GM18870 (cell line): ENCODE results near the gene SAPCD2.

Source experiments
- ATAC-seq: cut with Tn5 transposase; IDR thresholded peaks from one replicate; pipeline ENCODE4 v1.9.1; 2021; ENCODE audit warnings: moderate library complexity; ENCODE audit not compliant: unreplicated experiment

SAPCD2 gene

DNA sequence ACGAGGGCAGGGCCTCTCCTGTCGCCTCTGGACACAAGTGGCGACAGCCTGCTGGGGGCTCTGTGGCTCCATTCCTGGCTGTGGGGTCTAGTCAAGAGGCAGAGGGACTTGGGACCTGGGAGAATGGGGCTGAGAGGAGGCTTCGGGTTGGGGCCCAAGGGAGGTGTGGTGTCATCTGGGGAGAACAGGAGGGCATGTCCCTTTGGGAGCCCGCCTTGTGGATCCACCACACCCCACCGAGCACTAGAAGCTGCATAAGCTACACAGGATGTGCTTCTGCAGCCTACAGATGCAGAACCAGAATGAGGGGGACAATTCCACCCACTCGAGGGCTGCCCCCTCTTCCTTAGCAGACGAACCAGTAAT, 12.6 kb upstream of the SAPCD2 start:
- ATAC-seq, result no peak

DNA sequence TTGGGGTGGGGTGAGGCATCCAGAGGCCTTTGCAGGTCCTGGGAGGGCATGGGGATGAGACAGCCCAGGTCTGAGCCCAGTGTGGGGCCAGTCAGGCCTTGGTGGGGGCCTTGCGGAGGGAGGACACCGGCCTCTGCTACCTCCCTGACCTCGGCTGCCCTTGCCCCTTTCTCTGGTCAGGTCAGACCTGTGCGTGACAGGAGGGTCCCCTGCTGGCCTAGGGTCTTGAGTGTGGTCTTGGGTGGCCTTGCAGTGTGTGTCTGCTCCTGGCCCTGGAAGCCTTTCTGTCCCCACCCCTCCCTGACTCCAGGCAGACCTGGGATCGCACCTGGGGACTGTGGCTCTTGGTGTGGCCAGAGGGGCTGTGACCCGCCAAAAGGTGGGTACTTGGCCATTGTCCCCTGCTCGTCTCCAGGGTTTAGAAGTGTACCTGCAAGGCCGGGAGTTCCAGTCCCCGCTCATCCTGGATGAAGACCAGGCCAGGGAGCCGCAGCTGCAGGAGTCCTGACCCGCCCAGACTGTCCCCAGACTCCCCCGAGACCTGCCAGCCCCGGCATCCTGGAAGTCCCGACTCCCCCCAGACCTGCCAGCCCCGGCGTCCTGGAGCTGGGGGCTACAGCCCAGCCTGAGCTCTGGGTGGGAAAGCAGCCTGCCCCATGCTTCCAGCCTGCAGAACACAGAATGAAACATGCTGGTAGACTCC, 12.0 kb upstream of the SAPCD2 start:
- ATAC-seq, result no peak

DNA sequence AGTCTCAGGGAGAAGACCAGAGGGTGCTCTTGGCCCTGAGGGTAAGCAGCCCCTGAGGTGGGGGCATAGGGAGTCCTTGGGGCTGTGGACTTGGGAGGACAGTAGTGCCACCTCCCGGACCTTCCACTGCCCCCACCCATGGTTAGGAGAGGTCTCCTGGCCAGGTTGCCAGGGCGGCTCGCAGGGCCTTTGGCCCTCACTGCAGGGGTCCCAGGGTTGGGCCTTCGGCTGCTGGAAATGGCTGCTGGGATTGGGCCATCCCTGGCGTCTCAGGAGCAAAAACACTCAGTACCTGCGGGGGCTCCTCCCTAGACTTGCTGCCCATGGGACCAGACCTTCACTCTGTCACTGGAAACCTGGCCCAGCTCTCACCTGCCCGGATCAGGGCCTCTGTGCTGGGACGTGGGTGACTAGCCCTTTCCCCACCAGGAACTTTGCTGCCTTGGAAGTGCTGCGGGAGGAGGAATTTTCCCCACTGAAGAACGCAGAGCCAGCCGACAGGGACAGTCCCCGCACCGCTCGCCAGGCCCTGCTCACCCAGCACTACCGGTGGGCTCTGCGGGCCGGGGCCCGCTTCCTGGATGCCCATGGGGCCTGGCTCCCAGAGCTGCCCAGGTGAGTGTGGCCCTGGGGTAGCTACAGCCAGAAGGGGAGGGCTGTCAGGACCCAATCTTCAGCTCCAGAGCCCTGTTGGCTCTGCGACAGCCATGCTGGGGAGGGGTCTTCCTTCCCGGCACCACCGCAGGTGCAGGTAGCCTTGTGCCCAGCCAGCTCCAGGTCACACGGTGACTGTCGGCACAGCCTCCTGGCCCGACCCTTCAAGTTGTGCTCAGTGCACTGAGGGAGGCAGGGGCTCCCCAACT, 10.1 kb upstream of the SAPCD2 start:
- no peak for ATAC-seq

DNA sequence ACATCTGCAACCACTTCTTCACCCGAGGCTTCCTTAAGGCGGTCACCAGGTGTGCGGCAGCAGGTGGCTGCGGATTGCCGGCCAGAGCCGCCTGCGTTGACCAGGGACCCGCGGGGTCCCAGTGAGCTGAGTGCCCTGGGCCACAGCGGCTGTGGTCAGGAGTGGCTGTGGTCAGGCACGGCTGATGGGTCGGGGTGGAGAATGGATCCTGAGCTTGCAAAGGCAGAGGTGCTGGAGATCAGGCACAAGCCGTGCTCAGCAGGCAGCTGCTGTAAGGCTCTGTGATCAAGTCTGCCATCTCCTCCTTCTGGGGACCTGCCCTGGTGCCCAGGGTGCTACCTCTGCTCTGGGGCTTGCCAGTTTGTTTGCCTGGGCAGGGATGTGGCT, 9.0 kb upstream of the SAPCD2 start:
- ATAC-seq, result no peak

DNA sequence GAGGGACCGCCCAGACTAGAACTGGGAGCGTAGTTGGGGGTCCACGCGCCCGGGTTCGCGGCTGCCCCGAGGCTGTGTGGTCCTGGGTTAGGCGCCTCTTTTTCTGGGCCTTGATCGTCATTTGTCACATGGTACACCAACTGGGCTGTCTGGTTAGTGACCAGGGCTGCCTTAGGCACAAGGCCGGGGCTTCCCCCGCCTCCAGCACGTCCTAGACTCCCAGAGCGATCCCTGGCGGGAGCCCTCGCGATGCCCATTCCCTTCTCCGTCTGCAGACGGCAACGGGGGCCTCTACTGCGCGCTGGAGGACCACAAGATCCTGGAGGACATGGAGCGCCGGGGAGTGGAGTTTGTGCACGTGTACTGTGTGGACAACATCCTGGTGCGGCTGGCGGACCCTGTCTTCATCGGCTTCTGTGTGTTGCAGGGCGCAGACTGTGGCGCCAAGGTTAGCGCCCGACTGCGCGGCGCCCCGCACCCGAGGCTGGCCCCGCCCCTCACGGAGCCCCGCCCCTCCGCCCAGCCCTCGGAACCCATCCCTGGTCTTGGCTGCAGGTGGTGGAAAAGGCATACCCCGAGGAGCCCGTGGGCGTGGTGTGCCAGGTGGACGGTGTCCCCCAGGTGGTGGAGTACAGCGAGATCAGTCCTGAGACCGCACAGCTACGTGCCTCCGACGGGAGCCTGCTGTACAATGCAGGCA, 8.5 kb upstream of the SAPCD2 start:
- no peak for ATAC-seq

DNA sequence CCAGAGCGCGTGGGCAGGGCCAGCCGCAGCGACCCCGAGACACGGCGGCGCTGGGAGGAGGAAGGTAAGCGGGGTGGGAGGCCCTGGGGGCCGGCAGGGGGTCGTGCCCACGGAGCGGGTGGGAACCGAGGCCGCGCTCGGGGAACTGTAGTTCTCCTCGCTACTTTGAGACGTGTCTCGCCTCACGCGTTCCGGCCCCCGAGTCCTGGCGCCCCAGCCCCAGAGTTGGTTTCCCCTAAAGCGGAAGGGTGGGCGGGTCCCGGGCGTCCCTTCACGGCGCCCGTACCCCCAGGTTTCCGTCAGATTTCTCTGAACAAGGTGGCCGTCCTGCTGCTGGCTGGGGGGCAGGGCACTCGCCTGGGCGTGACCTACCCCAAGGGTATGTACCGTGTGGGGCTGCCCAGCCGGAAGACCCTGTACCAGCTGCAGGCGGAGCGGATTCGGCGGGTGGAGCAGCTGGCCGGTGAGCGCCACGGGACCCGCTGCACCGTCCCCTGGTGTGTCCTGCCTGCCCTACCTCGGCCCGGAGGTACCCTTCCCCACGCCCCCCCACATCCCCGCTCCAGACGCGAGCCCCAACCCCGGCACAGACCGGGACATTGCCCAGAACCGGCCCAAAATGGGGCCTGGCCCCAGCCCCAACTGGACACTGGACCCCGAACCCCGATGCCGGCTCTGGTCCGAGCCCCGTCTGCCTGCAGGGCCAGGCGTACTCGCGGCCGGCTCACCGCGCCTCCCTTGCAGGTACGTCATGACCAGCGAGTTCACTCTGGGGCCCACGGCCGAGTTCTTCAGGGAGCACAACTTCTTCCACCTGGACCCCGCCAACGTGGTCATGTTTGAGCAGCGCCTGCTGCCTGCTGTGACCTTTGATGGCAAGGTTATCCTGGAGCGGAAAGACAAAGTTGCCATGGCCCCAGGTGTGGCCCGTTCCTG, 7.7 kb upstream of the SAPCD2 start:
- ATAC-seq, result no peak

DNA sequence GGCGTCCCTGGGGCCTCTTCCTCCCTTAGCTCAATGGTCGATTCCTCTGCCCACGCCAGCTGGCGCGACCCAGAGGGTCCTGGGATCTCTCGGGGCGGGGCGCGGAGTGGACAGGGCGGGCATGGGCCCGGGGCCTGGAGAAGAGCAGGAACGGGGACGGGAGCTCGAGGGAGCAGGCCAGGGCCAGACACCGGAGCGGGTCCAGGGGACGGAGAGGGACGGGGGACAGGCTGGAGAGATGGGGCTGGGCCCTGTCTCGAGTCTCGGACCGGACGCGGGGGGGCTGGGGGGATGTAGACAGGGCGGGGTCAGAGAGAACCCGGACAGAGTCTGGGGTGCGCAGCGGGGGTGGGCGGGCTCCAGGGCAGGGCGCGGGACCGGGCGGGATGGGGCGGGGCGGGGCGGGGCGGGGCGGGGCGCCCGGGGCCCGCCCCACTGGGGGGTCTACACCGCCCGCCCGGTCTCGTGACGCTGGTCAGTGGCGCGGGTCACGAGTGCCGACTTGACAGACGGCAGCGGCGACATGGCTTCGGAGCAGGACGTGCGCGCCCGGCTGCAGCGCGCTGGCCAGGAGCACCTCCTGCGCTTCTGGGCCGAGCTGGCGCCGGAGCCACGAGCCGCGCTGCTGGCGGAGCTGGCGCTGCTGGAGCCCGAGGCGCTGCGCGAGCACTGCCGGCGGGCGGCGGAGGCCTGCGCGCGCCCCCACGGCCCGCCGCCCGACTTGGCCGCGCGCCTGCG, 6.8 kb upstream of the SAPCD2 start, which contains the start of gene UAP1L1:
TSS of gene UAP1L1 (plus strand) at position 508 of the 738 bp plus-strand sequence. CDS start at position 524, 16 bp downstream.
- ATAC-seq, result no peak

DNA sequence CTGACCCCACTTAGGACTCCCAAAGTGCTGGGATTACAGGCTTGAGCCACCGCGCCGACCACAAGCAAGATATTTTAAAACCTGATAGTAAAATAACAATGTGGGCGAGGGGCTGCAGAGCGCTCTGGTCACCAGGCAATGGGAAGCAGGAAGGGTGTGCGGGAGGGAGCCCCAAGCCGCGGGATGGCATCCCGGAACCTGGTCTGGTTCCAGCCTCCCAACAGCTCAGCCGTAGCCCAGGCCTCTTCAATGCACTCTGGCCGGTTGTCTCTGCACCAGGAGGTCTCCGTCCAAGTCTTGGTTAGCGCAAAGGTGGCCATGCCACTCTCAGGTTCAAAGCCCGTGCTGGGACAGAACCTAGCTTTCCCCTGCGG, 6.3 kb upstream of the SAPCD2 start:
- no peak for ATAC-seq

DNA sequence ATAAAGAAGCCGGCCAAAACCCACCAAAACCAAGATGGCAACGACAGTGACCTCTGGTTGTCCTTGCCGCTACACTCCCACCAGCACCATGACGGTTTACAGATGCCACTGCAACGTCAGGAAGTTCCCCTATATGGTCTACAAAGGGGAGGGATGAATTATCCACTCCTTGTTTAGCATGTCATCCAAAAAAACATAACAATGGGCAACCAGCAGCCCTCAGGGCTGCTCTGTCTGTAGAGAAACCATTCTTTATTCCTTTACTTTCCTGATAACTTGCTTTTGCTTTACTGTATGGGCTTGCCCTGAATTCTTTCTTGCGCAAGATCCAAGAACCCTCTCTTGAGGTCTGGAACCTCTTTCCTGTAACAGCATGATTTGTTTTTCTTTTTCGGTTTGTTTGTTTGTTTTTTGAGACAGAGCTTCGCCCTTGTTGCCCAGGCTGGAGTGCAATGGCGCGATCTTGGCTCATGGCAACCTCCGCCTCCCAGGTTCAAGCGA, 5.0 kb upstream of the SAPCD2 start:
- no peak for ATAC-seq

DNA sequence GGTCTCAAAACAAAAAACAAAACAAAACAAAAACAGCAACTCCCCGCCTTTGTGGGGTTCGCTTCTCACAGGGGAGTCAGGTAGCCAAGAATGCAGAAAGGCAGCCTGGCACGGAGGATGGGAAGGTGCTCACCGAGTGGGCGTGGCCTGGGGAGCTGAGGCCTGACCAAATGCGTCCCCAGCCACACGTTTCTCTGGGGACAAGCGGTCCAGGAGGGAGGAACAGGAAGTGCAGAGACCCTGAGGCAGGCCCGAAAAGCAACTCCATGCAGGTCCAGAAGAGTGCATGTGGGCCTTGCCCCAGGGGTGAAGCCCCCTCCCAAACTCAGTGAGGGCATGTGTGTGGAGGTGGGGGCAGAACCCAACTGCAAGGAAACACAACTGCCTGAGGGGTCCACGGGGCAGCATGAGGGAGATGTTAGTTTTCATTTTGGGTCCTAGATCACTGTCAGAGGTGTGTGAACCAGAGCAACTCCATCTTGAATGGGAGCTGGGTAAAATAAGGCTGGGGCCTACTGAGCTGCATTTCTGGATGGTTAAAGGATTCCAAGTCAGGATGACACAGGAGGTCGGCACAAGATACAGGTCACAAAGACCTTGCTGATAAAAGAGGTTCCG, 4.4 kb upstream of the SAPCD2 start:
- no peak for ATAC-seq

DNA sequence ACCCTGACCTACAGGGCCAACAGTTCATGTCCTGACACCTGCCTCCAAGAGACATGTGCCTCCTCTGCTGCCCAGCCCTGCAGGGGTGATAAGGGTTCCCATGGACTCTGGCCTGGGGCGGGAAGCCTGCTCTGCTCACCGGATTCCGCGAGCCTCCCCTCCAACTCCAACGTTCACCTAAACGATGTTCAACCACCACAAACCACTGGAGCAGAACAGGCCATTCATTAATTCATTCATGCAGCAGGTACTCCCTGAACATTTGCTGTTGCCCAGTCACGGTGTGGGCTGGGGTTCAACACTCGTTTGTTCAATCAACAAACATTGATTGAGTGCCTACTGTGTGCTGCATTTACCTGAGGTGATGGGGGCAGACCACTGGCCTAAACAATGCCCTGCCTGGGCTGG, 3.6 kb upstream of the SAPCD2 start:
- ATAC-seq, result no peak

DNA sequence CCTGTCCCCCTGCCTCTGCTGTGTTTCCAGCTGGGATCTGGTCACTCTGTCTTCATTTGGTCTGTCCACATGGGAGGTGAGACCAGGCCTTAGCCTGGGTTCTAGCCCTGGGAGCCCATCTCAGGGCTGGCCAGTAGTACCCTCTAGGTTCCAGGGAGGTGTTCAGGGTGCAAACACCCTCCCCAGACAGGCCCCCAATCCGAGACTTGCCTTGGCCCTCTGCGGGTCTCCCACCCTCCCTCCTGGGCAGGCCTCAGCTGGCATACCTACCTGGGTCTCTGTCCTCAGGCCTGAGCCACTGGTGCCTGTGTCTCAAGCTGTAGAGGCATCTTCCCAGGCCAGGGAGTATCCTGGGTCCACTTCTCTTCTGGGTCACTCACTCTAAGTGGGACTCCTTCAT, 925 bp upstream of the SAPCD2 start:
- ATAC-seq, result no peak

DNA sequence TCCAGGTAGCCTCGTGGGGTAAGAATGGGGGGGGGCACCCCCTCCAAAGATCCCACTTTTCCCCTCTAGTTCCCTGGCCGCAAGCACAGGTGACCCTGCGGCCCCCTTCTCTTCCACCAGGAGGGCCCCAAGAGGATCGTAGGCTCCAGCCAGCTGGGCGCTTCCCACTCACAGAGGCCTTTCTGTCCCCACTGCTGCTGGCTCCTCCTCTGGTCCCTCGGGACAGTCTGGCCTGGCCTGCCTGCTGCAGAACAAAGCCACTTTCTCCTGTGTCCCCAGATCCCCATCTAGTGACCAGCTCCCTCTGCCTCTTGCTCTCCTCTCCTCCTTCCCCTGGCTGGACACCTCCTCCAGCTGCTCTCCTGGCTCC, 534 bp upstream of the SAPCD2 start:
- ATAC-seq, result no peak

DNA sequence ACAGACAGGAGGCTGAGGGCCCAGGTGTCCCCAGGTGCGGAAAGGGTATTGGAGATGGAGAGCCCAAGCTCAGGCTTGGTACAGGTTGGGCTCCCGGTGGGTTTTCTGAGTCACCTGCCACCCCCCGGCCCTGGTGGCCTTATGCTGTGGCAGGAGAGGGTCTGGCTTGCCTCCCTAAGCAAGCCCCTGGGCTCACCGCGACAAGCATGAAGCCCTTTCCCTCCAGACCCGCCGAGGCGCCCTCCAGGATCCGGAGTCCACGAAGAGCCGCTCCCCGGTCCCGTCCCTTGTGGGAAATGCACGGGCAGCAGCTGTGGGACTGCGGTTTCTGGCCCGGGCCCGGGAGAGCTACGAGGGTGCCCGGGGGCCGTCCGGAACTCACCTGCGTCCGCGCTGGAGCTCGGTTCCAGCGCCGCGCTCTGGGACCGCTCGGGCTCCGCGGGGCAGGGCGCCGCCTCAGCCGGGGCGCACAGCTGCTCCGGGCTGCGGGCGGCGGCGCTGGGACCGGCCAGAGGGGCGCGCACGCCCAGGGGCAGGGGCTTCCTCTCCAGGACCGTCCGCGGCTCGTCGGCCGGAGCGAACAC, 757 bp downstream of the SAPCD2 start:
- no peak for ATAC-seq

DNA sequence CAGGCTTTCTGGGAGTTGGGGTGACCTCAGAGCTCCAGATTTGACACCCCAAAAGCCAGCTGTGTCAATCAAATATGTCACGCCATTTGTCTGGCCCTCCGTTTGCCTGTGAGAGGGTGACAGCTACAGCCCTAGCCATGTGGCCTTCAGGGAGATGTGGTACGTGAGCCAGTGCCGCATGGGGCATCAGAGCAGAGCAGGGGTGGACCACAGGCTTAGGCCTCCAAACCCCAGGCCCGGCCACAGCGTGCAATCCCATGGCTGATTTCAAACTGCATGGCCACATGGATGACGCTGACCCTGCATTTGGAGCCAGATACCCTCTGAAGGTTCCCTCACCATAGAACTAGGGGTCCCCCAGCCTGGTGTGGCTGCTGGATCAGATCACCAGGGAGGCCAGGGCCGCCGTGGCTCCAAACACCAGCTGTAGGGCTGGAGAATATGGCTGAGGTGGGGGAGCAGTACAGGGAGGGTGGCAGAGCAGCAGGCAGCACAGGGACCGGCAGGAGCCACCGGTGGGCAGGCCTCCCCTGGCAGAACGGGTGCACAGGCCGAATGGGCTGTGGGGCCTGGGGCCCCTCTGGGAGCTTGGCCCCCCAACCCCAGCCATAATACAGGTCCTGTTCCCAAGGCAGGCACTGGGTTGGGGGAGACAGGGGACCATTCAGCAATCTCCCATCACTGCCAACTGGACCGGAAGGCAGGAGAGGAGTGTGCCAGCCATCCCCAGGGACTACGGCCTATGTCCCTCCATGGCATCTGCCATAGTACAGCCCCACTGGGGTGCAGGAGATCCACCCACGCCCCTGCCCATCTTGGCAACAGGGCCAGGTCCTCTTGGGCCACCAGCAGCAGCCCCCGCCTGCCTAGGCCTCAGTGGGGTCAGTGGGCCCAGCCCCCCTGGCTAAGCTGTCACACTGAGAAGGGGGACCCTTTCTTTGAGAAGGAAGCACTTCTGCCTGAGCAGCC, 1.5 kb downstream of the SAPCD2 start:
- no peak for ATAC-seq

DNA sequence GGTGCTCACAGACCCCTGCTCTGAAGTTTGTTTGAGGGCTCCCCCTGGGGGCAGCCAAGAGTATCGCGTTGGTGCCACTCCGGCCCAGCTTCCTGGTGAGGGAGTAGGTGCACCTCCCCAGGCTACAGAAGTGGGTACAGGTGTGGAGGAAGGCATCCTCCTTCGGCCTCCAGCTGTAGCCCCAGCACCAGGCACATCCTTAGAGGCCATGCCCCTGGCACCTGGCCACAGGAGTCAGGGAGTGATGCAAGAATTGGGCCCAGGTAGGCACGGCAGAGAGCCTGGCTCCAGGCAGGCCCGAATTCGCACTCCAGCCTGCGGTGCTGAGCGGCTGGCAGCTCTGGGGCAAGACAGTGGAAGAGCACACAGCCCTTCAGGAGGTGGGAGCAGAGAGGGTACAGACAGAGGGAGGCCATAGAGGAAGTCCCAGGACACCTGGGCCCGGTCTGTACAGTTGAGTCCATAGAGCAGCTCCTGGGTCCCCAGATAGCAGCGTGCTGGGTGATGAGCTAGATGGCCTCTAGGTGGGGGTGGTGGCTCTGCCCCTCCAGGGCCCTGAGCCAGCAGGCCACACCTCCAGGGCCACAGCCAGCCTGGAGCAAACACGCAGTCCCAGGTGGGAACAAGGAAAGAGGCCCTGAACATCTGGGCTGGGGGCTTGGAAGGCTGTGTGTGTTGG, 2.4 kb downstream of the SAPCD2 start:
- ATAC-seq, result no peak

DNA sequence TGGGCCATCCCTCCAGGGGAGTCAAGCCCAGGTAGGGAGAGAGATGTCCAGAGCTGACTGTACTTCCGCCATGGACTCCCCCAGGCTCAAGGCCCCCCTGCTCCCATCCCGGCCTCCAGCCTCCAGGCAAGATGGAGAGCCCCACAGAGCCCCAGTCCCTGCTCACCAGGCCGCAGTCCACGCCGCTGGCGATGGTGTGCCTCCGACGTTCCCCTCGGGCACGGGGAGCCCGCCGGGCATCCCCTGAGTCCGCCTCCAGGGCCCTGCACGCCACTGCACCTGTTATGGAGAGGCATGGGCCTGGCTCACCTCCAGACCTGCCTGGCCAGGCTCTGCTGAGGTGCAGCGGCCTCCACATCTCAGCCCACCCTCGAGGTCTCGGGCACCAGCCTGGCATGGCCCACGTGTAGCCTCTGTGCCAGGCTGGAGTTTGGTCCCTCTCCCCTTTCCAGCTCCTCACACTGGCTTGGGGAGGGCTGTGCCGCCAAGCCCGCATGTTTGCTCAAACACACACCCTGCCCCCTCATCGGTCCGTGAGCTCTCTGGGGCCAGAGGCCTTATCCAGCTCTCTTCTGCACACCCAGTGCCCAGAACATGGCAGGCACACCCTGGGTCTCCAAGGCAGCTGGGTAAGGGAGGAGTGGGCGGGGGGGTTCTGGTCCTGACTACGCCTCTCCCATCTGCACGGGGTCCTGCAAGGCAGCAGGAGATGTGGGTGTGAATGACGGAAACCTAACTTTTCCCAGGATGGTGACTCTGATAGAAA, 4.1 kb downstream of the SAPCD2 start:
- ATAC-seq, result no peak
